Stimulated activated CD8-positive, alpha-beta memory T cell treated with anti-CD3 and anti-CD28 coated beads, Interleukin-4, amount 100 ng/mL, for 1 hour (primary cell): Measurements from ENCODE around the gene CTBP1.

Source experiments
- DNase-seq, 2 donors: peaks; one replicate each; pipeline ENCODE4 v3.0.0-alpha.2; 2020; ENCODE audit warnings: low read depth in 2 of 2, low spot score in 1 of 2

Gene CTBP1

DNA sequence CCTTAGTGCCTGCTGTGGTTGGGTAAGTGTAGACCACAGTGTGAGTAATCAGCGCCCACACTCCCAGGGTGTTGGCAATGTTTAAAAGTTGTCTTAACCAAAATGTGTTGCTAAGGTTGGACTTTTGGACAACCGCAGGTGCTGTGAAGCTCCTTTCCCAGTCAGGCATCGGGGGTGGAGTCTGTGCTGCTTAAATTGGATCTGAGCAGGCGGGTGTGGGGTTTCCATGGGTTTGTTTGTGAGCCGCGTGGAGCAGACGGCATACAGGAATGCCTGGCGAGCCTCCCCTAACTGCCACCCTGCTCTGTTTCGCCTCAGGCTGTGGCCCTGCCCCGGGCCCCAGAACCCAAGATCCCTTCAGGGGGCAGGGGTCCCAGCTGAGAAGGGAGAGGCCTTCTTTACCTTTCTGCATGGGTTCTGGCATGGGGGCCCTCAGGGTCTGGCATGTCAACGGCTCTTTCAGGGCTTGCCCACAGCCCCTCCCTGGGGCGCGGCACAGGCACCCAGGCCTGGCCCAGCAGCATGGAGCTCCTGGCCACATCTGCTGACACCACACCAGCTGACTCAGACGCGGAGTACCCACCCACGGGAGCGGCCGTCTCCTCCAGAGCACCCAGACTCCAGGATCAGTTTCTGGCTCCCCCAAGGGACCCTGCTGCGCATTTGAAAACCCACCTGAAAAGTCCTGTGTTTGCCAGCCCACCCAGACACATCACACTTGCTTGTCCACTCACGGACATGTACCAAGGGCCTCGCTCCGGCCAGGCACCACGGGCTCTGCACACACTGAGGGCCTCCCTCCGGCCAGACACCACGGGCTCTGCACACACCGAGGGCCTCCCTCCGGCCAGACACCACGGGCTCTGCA is 71.4 kb downstream of the CTBP1 start:
- peak in 1 of 2 donors; percentile 24 for DNase-seq

GRCh38 chr4:1176398-1177273 is 72.3 kb downstream of the CTBP1 start:
- DNase-seq: no peak

GRCh38 chr4:1175635-1176229 is 73.2 kb downstream of the CTBP1 start:
- no peak for DNase-seq

DNA sequence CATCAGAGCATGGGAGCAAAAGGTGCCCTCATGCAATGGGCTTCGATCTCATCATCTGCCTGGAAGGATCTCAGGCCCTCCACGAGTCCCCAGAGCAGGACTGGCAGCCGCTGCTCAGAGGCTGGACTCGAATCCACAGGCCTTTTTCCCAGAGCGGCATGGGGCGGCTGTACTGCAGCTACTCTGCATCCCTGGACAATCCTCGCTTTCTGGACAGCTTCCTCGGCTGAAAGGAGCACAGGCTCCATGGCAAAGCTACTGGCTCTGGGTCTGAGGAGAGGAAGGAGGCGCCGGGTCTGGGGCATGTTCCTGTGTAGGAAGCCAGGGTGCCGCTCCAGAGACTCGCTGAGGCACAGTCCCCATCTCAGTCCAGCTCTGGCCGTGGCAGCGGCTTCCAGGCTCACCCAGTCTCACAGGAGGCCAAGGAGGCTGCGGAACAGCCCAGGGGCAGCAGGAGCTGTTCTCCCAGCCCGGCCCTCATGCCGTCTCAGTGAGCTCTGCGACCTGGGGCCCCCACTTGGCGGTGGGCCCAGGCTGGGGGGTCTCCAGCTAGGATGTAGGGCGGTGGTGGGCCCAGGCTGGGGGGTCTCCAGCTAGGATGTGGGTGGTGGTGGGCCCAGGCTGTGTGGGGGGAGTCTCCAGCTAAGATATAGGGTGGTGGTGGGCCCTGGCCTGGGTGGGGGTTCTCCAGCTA is 73.8 kb downstream of the CTBP1 start:
- DNase-seq: no peak

DNA sequence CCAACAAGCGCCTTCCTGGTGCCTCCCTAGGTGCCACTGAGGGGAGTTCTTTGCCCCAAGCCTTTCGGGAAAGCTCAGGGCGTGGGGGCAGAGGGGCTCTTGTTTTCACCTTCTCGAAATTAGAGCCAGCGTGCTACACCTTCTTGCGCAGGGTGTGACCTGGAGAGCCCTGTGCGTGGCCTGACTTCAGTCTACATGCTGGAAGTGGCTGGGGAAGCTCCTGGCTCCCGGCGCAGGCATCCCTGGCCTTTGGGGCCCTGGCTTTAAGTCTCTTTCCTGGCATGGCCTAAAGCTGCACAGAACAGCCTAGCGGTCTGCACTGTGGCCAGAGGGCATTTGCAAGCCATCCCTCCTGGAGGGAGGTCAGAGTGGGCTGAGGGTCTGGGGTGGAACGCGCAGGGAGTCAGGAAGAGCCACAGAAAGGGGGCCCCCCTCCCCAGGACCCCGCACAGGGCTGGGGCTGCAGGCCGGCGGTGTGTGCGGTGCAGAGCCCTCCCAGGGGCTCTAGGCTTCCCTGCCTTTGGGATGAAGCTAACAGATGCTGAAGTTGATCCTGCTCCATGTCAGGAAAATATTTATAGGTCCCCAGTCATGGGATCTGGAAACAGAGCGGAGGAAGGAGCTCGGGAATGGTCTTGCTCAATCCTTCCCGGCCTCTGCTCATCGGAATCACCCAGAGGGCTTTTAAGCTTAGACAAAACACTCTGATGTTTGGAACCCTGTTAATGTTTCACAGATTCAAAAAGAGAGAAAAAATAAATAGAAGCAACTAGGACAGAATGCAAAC is 75.8 kb downstream of the CTBP1 start:
- DNase-seq: no peak

- no peak for DNase-seq
These were observed 76.6 kb downstream of the CTBP1 start, which contains the start of gene SPON2 for GRCh38 chr4:1172228-1172851. Gene SPON2 (minus strand): TSS chr4:1172583.

DNA sequence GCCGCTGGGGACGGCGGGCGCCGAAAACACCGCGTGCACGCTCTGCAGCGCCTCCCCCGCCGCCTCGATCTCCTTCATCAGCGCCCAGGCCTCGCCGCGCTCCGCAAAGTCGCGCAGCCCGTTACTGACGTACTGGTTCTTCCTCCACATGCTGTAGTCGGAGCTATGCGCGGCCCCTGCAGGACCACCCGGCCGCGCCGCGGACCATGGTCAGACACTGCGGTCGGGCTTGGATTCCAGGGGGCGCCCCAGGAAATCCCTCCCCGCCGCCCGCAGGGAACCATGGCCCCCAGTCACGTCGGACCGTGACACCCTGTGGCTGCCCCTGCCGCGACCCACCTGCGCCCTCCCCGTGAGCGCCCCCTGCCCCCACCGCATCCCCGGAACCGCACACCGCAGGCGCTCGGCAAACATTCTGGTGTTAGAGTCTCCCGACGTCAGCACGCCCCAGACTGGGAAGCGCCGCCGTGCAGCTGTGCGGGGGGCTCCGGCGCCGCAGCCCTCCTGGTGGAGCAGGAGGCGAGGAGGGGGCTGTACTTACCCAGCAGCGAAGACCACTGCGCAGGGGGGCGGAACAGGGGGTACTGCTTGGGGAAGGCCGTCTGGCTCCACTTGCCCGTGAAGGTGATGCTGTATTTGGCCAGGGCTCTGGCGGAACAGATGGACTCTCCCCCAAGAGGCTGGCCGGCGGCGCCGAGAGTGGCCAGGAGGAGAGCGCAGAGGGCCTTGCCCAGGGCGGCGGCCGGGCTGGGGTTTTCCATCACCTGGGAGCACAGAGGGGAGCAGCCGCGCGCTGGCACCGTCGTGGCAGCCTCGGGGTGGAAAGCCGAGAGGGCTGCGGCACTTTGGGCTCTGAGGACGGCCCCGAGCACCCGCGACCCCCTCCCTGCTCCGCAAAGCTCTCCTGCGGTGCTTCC is 77.4 kb downstream of the CTBP1 start:
- DNase-seq: peak in 1 of 2 donors; percentile 17

DNA sequence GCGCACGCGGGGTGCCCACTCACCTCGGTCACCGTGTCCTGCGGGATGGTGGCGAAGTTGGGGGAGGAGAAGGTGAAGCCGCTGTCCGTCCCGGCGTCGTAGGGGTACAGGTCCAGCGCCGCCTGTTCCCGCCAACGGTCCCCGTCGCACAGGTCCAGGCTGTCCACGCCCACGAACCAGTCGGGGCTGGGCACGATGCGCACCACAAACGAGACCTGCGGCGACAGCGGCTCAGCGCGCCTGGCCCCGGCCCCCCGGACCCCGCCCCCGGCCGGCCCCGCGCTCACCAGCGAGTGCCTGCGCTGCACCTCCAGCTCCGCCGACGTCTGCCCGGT is 78.0 kb downstream of the CTBP1 start:
- no peak for DNase-seq

- no peak for DNase-seq
These were observed 78.6 kb downstream of the CTBP1 start for GRCh38 chr4:1170156-1170975.

- no peak for DNase-seq
These were observed 79.2 kb downstream of the CTBP1 start for GRCh38 chr4:1169691-1170096.

- no peak for DNase-seq
These were observed 79.7 kb downstream of the CTBP1 start for GRCh38 chr4:1169171-1169671.

DNA sequence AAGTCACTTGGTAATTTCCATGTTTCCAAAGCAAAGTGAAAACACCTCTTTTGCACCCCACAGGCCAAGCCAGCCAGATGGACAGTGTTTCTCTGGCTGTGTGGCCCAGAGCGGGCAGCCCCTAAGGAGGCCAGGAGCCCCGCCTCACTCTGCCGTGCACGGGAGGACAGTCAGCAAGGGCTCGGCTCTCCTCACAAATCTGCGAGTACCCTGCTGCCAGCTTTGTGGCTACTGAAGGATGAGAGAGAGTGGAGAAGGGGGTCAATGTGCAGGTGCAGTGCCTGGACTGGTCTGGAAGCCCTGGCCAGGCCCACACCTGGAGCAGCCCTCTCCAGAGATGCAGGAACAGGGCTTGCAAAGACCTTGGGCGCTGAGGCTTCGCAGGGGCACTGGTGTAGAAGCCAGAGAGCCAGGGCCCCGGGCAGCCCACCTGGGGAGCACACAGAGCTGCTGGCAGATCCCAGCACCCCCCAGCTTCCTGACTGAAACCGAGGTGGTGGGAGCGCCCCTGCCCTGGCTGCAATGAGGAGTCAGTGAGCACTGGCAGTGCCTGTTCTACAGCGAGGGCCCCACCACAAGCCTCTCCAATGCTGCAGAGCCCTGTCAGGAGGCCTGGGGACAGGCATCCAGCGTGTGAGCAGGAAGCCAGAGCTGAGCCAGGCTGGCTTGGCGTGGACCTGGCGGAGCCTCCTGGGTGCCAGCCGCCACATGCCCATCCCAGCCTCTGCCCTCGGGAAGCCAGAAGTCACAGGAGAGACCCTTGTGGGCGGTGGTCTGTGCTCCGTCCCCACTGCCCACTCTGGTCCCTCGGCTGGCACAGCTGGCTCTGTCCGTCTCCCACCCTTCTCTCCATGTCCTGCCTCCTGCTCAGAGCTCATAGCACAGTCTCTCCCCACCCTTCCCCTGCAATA is 80.5 kb downstream of the CTBP1 start:
- no peak for DNase-seq

DNA sequence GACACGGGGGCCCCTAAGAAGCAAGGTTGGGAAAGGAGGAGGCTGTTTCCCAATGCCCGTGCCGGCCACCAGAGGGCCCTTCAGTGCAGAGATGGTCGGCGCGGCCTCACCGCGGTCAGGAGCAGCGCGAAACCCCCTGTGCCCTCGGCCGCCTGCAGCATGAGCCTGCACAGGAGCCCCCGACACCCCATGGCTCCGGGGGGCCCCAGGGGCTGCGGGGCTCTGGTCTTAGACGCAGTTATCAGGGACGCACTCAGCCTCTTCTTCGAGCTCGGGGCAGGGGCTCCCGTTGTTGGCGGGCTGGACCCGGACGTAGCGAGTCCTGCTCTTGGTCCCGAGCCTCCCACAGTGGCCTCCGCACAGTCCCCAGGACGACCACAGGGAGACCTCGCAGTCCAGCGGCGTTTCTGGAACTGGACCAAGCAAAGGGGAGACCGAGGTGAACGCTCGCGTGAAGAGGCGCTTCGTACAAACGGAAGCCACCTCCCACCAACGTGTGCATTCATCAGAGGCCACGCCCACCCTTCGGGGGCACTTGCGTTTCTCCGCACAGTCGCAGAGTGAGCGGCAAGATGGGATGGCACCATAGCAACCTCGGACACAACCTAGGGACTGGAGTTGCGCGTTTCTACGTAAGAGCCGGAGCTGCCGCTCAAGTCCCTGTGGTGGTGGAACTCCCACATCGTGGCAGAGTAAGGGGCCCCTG is 81.5 kb downstream of the CTBP1 start:
- peak; percentile 79 for DNase-seq

- DNase-seq: no peak
These were observed 82.3 kb downstream of the CTBP1 start for GRCh38 chr4:1166509-1167243.

DNA sequence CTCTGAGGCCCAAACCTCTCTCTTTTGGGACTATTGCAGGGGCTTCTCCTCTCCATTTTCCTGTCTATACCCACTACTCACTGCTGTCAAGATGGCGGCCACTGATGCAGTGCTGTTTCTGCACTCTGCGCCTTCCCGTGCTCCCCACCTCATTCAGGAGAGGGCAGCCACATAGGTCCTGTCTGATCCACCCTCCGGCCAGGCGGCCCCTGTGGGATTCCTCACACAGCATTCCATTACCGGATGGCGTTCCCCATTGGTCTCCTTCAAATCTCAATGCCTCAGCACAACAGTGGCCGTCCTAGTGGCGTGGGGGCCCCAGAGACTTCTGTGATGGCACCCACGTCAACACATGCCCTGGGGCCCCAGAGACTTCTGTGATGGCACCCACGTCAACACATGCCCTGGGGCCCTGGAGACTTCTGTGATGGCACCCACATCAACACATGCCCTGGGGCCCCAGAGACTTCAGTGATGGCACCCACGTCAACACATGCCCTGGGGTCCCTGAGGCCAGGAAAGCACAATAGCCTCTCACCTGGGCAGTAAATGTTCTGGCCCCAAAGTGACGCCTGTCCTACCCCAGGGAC is 83.9 kb downstream of the CTBP1 start:
- DNase-seq: no peak
